ENCODE measurements around the gene DDX51.

- TF ChIP-seq TOX (CRISPR knock-in tag; IDR thresholded peaks at IDR 0.05; ENCODE audit: borderline replicate concordance) (no peak), CREB5 (CRISPR knock-in tag; IDR thresholded peaks at IDR 0.05; ENCODE audit: low read depth) (no peak), ZFP3 (CRISPR knock-in tag; IDR thresholded peaks at IDR 0.05) (no peak), RARB (CRISPR knock-in tag; IDR thresholded peaks at IDR 0.05) (no peak), ZNF565 (CRISPR knock-in tag; conservative IDR thresholded peaks at IDR 0.05; ENCODE audit: low read depth) (no peak), PATZ1 (CRISPR knock-in tag; IDR thresholded peaks at IDR 0.05; ENCODE audit: borderline replicate concordance) (no peak), OSR1 (CRISPR knock-in tag; IDR thresholded peaks at IDR 0.05) (no peak), CSRNP3 (CRISPR knock-in tag; IDR thresholded peaks at IDR 0.05) (no peak), ZFP30 (CRISPR knock-in tag; IDR thresholded peaks at IDR 0.05) (no peak), TCF4 (CRISPR knock-in tag; IDR thresholded peaks at IDR 0.05; ENCODE audit: borderline replicate concordance) (no peak), PPARA (CRISPR knock-in tag; IDR thresholded peaks at IDR 0.05; ENCODE audit: borderline replicate concordance) (no peak), ARNTL (CRISPR knock-in tag; IDR thresholded peaks at IDR 0.05; ENCODE audit: borderline replicate concordance, low read depth) (no peak), SNAI2 (CRISPR knock-in tag; IDR thresholded peaks at IDR 0.05) (no peak), TSHZ2 (CRISPR knock-in tag; IDR thresholded peaks at IDR 0.05) (no peak)
Observed at GRCh38 chr12:132152953-132153352, 8.8 kb upstream of the DDX51 start.

Data from SK-N-SH treated with all-trans-retinoic acid at 6 μM for 48 hours (cell line).